T follicular helper cell (primary cell): ENCODE results near the gene FMNL3.

ENCODE experiments used
- DNase-seq: peaks from one replicate; pipeline ENCODE4 v3.0.0-alpha.2; 2020; ENCODE audit warnings: low read depth

Gene FMNL3

DNA sequence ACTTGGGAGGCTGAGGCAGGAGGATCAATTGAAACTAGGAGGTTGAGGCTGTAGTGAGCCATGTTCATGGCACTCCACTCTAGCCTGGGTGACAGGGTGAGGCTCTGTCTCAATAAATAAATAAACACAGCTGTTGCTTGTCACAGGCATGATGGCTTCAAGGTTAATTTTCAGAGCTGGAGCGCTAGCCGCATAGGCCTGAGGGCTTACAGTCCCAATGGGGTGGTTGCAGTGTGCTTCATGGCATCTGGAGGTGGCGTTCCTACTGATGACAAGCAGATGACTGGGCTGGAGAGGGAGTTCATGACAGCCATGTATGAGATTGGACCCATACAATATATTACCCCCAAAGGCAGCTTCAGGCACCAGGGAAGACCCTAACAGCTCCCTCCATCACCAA lies 1.6 kb upstream of the FMNL3 start:
- DNase-seq = no peak

DNA sequence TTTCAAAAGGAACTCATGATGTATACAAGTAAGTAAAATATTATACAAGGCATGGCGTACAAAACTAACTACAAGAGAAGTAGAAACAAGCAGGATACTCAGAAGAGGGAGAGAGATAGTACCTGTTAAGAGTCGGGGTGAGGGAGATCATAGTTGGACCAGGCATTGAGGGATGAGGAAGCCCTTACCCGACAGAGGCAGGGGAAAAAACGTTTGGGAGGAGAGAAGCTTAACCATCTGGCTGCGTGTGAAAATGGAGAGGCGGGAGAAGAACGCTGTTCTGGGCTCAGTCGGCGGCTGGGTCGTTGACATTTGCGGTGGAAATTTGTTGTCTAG lies 575 bp upstream of the FMNL3 start:
- no peak for DNase-seq

DNA sequence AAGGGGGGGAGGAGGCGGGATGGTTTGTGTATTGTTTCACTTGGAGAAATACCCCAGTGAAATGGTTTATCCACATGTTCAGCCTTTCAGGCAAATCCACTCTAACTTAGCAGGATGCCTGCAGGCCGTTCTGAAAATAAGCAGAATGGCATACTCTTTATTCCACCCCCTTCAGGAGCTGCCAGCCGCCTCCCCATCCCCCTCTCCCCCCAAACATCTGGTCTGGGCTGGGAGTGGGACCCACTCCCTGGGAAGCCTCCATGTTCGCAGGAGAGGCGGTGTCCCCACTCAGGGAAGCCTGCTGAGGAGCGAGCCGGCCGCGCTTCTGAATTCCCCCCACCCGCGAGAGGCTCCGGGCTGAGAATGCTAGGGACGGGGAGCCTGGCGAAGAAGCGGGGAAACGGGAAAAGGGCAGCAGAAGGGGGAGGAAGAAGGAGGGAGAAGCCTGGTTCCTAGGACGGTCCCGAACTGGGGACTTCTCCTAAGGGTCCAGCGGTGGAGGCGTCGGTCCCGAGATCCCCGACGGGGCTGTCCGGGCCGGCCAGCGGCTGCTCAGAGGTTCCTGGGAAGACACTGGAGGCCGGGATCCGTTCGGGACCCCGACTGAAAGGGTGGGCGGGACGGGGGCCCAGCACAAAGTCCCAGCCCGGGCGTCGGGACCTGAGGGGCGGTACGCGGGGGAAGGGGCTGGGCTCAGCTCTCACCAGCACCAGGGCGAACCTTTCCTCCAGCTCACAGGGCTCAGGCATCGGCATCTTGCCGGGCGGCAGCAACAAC lies 666 bp downstream of the FMNL3 start:
- DNase-seq = no peak

DNA sequence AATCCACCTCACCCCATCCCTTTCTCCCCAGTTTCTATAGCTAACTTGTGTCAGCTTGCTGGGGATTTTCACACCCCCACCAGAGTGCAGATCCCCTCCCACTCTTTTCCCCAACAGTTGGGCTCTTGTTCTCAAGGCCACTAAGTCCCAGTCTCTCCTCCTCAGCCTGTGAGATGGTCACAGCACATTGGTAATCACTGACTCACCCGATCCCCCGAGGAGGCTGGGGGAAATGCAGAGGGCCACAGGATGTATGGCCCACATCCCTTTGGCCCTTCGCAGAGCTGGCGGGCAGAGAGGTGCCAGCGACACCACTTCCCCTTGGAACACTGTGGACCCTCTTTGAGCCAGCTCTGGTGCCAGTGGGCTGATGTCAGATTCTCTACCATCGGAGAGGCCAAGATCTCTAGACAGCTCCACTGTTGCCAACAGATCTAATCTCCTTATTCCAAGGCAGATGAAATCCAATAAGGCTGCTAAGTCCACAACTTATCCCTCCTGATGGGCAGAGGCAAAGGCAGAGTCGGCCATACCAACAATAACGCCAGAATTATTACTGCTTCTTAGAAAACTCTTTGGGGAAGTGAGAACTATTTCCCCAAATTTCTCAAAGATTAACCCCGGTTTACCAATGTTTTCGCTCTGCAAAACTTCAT lies 1.6 kb downstream of the FMNL3 start:
- no peak for DNase-seq

DNA sequence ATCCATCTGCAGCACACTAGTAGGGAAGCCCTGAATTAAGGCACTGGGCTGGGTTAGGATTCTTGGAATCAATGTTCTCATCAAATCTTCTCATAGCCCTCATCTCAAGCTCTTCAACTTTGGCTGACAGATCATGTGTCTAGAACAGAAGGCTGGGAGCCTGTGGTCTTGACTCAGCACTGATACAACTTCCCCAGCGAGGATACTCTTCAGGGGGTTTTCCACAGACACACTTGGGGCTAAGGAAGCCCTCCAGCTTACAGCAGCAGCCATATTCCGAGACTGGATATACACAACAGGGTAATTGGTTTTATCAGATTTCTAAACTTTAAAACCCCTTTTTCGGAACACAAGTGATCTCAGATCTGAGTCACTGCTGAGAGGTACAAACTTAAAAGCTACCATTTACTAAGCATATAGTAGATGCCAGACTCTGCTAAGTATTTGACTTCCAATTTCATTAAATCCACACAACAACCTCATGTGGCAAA lies 3.5 kb downstream of the FMNL3 start:
- no peak for DNase-seq

DNA sequence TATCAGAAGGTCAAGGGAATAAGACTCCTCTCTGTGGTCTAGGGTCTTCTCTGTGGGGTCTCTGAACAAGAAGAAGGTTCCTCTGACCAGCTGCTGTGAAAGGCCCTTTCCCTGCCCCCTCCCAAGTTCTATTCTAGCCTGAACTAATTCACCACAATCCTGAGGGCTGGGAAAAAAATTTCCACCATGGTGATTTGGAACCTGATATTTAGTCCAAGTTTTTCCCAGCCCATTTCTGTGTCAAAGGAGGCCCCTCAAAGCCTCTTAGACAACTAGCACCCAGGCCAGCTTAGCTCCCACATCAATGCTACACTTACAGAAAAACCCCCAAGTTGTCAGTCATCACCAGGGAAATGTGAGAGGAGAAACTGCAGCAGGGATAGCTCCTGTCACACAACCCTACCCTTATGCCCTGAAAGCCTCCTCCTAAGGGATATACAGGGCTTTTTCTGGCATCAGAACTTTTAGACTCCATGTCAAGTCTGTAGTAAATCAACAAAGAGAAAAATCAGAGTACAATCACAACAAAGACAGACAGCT lies 4.5 kb downstream of the FMNL3 start:
- no peak for DNase-seq

DNA sequence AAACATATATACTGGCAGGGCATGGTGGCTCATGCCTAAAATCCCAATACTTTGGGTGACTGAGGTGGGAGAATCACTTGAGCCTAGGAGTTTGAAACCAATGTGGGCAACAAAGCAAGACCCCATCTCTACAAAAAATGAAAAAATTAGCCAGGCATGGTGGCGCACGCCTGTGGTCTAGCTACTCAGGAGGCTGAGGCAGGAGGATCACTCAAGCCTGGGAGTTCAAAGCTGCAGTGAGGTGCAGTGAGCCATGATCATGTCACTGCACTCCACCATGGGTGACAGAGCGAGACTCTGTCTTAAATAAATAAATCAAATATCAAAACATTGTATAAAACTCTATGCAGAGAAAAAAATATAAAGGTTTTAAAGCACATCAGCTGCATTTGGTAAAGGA lies 5.2 kb downstream of the FMNL3 start:
- DNase-seq = no peak

DNA sequence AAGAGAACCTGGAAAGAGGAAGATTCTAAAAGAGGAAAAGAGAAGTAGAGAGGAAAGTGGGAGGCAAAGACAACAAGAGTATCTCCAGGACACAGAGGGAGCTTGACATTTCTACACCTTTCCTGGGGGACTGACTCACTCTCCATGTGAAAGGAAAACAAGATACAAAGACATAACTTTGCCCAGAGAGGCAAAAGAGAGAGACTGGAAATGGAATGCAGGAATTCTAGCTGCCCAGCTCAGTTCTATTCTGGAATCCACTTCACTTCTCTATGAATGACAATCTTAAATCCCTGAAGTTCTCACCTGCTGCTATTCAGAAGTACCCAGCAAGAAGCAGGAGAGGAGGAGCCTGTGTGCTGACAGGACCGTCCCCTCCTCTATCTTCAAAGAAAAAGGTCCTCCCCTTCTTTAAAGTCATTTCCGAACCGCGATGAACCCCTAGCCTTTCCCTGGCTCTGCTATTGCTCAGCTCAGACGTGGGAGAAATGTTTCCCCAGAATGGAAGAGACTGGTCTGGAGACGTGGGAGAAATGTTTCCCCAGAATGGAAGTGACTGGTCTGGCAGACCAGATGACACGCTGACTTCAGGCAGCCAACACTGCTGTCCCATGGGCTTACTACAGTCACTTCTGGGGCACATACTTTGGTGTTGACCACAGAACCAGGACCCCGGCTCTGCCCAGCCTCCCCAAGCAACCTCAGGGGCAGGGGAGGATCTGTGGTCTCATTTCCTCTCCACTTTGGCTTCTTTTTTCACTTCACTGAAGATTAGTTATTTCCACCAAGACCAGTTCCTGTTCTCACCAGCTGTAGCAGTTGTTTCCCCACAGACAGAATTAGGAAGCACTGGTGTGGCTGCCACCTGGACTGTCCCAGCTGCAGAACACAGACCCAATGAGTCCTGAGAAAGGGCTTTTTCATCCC lies 8.3 kb downstream of the FMNL3 start:
- no peak for DNase-seq

DNA sequence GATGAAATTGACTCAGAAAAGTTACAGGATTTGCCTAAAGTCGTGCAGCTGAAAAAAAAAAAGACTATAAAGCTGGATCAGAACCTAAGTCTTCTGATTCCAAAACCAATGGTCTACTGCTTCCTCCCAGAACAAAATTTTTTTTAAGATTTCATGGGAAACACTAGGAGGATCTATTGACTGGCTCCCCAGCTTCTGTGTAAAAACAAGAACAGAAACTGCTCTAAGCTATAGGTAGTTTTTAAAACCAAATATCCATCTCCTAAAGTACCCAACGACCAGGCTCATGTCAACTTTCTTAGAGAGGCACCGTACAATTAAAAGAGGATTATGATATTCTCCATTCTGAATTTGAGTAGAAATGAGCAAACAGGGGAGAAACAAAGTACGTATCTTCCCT lies 9.4 kb downstream of the FMNL3 start:
- DNase-seq = no peak

DNA sequence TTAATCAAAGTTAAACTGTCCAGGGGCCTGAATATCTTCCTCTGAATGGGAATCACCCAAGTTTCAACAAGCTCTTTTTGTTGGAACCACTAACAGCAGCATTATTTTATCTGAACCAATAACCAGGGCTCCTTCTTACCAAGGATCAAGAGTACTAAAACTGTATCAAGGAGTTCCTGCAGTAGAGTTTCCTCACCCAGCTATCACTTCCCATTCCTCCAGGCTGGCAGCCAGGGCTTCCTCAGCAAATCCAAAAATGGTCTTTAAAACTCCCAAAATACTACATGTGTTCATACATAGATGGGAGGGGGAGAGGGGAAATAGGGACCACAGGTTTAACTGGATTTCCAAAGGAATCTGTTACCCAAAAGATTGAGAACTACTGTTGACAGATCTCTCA lies 10.5 kb downstream of the FMNL3 start:
- DNase-seq = no peak

DNA sequence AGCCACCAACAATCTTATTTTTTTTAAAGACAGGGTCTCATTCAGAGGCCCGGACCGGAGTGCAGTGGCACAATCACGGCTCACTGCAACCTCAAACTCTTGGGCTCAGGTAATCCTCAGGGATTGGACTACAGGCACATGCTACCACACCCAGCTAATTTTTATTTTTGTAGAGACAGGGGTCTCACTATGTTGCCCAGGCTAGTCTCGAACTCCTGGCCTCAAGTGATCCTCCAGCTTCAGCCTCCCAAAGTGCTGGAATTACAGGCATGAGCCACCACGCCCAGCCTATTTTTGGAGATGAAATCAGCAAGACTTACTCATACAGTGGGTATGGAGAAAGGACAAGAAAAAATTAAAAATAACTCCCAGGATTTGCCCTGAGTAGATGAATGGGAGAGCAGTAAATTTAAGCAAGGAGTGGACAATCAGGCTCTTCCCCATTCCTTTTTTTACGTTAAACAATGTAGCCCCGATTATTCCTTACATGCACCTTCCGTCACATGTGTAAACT lies 13.2 kb downstream of the FMNL3 start:
- DNase-seq = no peak

DNA sequence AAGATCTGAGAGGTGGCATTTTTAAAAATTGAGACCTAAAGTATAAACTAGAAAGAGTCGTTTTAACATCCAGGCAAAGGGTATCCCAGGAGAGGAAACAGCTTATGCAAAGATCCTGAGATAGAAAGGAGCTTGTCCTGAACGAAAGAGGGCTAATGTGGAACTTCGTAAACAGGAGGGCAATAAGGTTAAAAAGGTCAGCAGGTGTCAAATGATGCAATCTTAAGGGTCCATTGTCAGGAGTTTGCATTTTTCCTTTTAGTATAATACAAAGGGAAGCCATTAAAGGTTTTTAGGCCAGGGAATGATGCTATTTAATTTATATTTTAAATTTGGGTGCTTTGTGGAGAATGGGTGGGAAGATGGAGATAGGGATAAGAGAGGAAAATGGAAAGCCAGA lies 14.4 kb downstream of the FMNL3 start:
- no peak for DNase-seq

DNA sequence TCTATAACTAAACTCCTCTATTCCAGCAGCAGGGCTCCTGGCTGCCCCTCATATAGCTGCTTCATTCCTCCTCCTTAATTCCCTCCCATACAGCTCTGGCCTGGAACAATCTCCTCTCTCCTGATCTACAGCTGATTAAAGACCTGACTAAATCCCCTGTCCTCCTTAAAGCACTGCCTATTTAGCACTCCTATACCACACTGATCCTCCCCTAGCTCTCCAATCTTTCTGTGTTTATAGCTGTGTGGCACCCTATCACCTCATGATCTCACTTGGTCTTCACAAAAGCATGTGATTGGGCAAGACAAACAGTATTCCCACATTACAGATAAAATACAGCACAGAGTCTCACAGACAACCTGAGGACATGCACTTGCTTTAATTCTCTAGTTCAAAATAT lies 17.4 kb downstream of the FMNL3 start:
- DNase-seq = no peak

DNA sequence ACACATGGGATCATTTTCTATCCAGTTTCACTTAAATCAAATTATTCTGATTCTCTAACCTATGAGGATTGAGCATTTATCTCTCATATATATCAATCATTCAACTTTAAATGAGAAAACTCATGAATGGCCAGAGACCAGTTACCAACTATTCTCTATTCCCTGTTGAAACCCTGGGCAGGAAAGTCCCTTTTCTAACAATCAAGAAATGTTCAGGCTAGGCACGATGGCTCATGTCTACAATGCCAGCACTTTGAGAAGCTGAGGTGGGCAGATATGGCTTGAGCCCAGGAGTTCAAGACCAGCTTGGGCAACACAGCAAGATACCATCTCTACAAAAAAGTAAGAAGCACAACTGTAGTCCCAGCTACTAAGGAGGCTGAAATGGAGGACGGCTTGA lies 18.0 kb downstream of the FMNL3 start:
- no peak for DNase-seq

DNA sequence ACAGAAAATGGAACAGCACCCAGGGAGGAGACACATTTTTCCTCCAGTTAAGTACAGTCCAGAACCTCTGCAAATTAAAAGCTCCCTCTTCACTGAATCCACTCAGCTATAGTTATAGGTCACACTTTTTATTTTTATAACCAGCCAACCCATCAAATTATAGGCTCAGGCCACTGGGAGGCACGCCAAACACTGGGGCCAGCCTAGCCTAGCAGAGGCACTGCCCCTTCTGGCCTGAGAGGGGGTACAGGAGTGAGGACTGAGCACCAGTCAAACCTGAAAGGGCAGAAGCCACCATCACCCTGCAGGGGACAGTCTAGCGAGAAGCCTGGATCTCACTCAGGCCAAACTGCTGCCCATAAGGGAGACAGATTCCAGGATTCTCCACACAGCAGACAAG lies 19.3 kb downstream of the FMNL3 start:
- DNase-seq = no peak

DNA sequence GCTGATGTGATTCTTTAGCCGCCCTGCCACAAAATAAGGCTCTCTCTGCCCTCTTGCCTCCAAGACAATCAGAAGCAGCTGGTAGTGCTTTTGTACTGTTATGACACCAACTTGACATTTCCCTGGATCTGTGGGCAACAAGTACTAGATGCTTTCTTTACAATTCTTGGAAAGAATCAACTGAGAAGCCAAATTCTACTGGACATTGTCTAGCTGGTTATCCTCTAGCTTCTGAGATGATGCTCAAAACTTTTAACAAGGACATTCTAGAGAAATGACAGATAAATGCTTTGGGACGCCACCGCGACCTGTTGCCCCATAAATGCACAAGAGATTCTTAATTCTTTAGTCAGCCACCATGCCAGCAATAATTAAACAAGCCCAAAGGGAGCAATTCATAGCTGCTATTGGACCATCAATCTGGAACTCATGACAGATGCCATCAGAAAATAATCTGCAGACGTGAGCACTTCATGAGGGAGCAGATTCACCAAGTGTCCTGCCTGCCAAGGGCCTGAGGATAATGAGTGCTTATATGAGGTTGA lies 22.8 kb downstream of the FMNL3 start:
- no peak for DNase-seq

DNA sequence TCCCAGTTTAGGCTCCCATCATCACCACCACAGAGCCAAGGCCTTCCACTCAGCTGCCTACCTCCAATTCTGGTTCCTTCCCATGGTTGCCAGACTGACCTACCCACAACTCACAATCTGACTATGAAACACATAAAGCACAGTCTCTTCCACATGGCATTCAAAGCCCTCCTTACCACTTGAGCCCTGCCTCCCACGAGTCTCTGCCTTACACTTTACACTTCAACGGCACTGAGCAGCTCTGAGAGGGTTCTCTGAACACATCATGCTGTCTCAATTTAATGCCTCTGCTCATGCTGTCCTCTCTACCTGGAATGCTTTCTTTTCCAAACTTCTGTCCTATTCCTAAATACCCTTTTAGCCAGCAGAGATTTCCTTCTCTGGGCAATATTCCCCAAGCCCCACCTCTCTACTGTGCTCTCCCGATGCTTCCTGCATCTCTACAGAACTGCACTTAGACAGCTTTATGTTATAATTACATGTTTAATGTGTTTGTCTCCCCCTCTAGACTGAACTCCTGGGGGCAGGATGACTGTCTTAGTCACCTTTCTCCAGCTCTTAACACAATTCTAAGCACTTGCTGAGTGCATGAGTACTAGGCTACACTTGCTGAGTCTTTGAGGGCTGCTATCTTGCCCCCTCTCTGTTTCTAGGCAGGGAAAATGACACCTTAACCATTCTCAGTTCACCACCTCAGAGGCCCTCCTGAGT lies 23.5 kb downstream of the FMNL3 start:
- DNase-seq = no peak

DNA sequence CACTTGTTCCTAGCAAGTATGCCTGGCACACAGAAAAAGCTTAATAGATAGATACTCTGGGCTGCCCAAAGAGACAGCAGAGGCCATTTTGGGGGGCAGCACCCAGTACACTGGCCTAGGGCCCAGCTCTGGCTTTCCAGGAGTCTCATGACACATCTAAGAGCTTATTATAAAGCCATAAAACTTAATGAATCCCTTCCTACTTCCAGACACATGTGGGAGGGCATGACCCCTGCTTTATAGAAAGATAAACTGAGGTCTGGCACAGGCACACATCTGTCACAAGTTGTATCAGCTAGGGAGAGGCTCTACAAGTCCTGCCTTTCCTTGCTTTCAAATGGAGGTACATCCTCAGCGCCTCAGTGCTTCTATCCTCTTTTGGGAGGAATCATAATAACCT lies 27.1 kb downstream of the FMNL3 start:
- no peak for DNase-seq

DNA sequence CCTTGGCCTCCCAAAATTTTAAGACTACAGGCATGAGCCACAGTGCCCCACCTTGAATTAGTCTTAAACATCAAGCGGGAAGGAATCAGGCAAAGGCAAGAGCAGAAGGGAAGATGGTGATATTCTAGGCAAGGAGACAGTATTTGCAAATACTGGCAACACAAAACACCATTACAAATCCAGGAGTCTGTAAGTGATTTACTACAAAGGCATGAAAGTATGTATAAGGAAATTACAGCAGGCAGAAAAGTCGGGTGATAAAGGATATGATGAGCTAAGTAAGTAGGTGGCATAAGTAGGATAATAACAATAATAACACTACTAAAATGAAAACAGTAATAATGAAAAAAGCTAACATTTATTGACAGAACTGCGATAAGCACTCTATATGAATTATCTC lies 28.5 kb downstream of the FMNL3 start:
- no peak for DNase-seq

DNA sequence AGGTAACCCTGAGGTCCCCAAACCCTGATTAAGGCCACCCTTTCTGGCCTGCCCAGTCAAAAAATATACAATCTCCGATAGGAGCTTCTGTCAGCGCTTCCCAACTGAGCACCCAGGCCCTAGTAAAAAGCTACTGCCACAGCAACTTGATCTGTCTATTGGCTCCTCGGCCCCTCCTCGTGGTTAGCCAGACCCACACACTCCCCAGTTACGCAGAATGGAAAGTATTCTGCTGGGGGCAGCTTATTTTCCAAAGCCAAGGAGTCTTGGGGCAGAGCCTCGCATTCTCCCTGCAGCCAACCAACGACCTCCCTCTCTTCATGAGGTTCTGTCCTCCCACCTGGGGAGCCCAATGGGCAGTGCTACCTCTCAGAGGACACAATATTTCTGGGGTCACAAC lies 32.1 kb downstream of the FMNL3 start:
- DNase-seq = no peak

DNA sequence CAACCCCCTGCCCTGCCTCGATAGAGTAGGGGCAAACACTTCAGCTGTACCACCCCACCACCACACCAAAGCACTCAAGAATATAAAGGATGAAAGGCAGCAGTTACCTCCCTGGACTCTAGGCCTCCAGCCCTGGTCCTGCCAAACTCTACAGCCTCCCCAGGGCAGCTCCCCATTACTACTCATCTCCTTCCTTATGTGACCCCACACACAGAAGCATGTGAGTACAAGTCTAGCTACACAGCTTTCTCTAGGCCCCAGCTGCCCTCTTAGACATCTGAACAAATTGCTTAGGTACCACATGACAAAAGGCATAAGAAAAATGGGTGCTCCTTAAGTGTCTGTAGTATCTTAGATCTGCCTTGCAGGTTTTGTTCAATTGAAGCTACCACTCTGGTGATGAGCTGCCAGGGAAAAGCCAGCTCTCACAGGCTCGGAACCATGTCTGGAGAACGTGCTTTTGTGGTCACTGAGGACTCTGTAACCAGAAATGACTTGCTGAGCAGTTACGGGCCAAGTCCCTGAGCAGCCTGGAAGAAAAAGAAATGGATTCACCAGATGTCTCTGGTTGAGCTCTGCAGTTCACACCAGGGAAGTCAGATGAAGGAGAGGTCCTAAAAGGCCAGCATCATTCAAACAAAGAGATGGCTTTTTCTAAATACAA lies 32.8 kb downstream of the FMNL3 start:
- no peak for DNase-seq
